ENCODE data around the gene PNKD.
A peak's percentile ranks its signal among the peaks of the same experiment; 100 is the strongest.

The PNKD gene

DNA sequence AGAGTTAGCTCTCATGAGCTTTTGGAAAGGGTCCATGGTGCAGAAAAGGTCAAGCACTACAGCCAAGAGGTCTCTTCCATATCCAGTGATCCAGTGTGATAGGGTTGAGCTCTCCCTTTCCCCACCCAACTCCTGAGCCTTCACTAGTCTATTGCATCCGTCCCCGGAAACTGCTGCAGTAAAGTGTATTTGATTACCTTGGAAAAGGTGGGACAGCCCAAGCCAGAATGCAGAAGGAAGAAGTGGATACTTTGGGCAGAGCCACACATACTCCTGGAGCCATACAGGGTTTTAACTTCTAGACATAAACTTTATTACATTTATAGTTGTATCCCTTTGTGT lies 3.6 kb downstream of the PNKD start:
- no peak for DNase-seq

GRCh38 chr2:218274586-218274985 lies 4.3 kb downstream of the PNKD start:
- DNase-seq, result no peak

DNA sequence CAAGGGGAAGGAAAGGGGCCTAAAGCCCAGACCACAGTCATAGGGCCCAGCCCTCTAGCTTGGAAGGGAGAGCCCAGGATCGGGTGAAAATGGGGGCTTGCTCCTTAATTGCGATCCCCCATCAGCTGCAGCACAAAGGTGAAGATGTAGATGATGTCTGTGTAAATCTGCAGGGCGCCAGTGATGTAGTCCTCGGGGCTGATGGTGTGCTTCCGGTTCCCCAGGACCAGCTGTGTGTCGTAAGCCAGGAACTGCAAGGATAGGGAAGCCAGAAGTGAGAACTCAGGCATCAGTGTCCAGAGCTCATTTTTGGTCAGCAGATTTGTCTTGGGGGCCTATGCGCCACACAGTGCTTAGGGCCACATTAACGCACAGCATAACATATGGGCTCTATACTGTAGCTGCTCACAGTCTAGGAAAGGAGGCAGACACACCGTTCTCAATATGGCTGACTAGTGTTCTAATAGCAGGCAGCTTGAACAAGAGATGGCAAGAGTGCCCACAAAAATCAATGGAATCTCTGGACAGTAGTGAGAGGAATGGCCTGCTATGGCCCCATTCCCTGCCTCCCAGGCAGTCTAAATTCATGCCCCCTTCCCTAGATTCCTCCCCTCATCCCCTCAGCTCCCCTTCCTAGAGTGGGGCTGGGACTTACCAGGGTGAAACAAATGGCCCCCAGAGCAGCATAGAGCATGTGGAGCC lies 5.2 kb downstream of the PNKD start:
- DNase-seq, result no peak

DNA sequence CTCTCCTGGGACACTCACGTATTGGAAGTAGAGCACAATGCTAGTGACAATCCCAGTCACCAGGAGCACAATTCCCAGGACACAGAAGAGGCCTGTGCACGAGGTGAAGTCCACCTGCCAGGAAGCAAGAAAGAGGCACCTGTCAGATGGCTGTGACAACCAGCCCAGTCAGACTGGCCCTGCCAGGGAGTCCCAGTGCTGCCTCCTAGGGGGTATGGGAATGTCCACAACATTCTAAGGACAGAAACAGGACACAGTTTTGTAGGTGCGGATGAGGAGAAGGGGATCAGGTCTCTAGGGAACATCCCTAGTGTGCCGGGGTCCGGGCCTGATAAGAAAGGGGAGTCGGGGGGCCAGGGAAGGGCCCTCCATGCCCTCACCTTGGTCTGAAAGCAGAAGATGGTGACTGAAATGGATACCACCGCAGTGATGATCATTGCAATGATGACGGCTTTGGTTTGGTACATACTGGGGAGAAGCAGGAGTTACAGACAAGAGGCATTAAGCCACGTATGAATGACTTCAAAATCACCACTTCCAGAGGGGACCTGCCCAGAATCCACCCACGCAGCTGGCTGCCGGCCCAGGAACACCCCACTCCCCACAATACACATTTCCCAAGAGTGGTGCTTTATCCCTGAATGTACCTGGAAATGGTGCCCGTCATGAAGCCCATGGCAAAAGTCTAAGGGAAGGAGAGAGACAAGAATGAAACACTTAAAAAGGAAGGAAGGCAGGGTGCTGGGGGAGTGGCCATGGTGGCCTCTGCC lies 6.9 kb downstream of the PNKD start:
- no peak for DNase-seq

DNA sequence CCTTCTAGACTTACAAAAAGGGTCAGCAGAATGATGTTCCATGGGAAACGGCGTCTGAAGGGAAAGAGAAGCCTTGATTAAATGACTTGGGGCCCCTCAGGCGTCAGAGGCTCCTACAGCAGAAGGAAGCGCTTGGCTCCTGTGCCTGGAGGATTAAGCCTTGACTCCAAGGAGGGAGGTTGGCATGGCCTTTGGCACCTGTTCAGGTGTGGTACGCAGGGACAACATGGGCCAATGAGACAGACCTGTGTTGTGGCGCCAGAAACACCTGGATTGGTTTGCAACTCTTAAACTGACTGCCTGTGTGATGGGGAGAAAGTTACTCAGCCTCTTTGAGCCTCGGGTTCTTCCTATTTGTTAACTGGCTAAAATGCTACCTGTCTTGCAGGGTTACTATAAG lies 7.6 kb downstream of the PNKD start:
- no peak for DNase-seq

GRCh38 chr2:218278531-218279360 lies 8.4 kb downstream of the PNKD start:
- DNase-seq, result no peak

- no peak for DNase-seq
Measured at GRCh38 chr2:218280260-218280870, 10.0 kb downstream of the PNKD start.

- DNase-seq, result no peak
Measured at GRCh38 chr2:218281449-218281848, 11.1 kb downstream of the PNKD start.

DNA sequence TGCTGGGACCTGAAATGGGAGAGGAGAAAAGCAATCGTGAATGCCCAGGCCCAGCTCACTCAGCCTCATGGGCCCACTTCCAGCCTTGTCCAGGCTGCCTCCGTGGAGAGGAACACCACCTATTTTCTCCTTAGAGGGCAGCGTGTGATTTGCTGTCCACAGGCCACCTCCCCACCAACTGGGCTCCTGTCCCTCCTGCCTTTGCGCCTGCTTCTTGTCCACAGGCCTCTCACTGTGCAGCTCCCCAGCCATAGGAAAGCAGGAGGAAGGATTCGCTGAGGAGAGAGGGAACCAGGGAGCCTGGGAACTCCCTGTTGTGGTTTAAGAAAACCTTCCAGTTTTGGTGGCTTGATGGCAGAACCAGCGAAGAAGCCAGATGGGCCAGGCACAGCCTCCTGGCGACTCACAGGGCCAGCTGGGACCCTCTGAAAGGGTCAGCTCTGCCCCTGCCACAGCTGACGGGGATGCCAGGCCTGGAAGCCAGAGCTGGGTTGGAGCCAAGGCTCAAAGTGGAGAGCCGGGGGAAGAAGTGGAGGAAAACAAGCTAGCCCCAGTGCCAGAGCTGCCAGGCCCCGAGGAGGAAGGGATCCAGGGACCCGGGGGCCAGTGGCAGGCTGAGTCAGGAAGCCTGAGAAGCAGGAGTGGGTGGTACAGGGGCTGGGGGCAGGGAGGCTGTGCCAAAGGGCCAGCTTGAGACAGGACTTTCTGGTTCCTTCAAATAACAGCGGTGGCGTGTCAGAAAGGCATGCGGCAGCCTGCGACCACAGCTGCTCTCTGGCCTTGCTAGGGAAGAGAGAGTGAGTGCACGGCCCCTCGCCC lies 12.1 kb downstream of the PNKD start:
- peak; percentile 17 for DNase-seq

- DNase-seq, result peak; percentile 48
Measured at GRCh38 chr2:218284106-218284811, 13.9 kb downstream of the PNKD start.

DNA sequence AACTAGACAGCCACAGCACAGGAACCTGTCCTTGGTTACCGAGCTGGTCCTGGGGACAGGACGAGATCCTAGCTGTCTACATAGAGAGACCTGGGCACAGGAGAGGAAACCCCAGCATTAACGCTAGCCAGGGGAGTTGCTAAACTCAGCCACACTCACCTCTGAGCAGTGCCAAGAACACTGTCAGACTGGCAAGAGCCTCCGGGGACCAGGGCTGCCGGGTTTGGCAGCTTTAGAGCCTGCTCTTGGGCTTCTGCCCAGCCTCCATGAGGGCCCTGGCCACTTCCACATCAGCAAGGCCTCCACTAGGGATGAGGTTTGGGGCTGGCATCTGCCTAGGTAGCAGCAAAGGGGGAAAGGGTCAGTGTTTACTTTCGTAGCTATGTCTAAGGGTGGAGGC lies 15.3 kb downstream of the PNKD start:
- no peak for DNase-seq

DNA sequence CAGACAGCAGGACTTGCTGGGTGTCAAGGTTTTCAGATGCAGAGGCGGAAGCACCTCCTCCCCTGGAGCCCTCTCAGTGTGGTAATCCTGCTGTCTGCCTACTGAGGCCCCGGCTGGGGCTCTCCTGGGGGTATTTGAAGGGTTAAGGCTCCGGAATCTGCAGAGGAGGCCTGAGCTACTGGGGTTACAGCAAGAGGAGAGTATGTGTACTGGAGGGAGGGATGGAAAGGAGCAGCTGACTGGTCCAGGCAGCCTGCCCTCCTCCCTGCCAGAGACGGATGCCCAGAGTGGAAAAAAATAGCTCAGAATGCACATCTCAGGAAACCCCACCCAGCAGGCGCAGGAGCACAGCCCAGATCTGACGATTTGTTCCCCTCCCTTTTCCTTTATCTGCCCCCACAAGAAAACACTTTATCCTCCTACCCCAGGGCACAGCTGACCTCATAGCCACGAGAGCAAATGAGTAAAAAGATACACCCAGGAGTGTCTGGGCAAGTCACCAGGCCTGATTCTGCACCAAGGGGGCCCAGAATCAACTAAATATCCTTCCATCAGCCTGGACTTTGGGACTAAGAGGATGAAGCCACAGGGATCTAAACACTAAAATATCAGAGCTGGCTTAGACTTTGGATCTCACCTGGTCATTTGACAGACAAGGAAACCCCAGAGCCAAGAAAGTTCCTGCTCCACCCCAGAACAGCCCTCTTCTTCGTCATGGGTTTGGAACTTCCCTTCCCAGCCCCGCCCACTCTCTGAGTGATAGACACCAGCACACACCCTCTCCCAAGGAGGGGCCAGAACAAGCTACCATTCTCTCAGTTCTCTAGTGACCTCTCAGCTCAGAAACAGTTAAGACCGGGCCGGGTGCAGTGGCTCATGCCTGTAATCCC lies 16.5 kb downstream of the PNKD start:
- peak; percentile 91 for DNase-seq

DNA sequence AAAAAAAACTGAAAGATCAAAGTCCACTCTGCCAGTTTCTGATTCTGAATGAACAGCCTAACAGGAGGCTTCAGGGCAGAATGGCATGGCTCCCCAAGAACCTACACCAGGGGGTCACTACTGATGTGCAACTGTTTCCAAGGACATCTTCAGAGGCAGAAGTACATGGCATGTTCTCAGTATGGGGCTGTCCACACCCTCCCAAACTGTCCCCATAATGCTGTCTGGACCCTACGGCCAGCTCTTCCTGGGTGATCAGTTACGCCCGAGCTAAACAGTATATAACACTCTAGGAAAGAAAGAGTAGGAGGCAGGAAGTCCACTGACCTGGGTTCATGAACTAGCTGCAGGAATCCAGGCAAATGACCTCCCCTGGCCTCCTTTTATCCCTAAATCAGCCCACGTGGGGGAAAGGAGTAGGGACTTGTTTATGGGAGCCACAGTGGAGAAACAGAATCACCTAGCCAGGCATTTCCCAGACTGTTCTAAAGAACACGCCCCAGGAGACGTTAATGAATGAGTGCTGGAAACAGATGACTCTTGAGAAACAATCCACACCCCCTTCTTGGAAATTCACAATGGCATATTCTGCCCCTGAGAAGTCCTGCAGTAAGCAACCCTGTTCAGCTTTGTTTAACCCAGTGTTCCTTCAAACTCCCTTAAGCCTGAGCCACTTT lies 19.5 kb downstream of the PNKD start:
- no peak for DNase-seq

- no peak for DNase-seq
Measured at GRCh38 chr2:218290316-218291261, 20.3 kb downstream of the PNKD start.

DNA sequence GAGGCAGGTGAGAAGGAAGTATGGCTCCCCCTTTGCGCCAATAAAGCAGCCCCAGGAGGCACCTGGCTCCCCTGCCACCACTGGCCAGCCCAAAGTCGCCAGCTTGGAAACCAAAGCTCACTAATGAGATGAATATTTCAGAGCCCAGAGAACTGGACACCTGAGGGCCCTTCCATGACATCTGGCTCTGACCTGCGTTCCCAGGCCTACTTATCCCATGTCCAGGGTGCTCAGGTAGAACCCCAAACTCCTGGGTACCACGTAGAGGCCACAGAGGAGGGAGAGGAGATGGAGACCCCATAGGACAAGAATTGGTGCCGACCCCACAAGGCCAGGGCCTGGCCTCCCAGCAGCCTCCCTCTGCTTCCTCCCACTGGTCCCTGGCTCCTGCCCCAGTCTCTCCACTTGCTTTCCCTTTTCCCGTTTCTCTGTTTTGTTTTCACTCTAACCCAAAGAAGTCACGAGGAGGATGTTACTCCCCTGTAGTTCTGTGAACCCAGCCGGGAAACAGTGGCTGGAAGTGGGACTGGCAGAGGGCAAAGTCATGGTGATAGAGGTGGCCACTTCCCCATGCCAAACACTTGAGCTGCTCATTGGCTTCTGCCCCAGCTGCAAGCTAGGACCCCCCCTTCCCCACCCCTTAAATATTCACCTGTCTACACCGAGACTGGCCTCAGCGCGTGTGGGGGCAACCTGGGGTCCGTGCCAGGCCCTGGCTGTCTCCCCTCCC lies 21.2 kb downstream of the PNKD start:
- no peak for DNase-seq

- peak; percentile 70 for DNase-seq
Measured at GRCh38 chr2:218292048-218293014, 22.0 kb downstream of the PNKD start, which contains the start of gene TMBIM1. TSS of gene TMBIM1 (minus strand) at chr2:218292503. CDS start at chr2:218282141, 10,362 bp downstream.
